C4-2B (cell line): Measurements from ENCODE around the gene ZNF3.

ENCODE experiments used
- H3K27ac ChIP-seq: fragments of 450-650 bp; 2 replicates; pipeline ENCODE4 v1.5.1; 2017
- ZFX ChIP-seq: fragments of 450-650 bp; IDR thresholded peaks from 2 replicates; pipeline ENCODE4 v1.6.1; 2017
- TF ChIP-seq, protein P1 (sequence below): fragments of 450-650 bp; conservative IDR thresholded peaks from 2 replicates; pipeline ENCODE4 v1.5.1; 2017; ENCODE audit warnings: mild to moderate bottlenecking

The ZNF3 gene

DNA sequence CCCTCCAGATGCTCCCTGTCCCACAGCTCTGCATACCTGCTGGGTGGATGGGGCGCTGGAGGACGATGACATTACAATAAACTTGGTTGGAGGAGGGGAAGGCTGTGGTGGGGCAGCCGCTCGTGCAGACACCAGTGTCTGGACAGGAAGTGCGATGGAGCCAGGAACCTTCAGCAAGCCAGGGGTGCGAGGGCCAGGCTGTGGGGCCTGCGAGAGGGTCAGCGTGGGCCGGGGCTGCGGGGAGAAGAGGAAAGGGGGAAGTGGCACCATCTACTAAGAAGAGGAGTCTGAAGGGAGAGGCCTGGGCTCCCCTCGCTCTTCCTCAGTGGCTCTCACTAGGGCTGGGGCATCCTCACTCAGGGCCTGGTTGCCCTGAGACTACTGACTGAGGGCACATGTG lies 26.4 kb upstream of the ZNF3 start:
- peak overlapping the region; percentile 7; the same call in 1 of the 2 replicates for H3K27ac ChIP-seq
- TF ChIP-seq, protein P1, sequence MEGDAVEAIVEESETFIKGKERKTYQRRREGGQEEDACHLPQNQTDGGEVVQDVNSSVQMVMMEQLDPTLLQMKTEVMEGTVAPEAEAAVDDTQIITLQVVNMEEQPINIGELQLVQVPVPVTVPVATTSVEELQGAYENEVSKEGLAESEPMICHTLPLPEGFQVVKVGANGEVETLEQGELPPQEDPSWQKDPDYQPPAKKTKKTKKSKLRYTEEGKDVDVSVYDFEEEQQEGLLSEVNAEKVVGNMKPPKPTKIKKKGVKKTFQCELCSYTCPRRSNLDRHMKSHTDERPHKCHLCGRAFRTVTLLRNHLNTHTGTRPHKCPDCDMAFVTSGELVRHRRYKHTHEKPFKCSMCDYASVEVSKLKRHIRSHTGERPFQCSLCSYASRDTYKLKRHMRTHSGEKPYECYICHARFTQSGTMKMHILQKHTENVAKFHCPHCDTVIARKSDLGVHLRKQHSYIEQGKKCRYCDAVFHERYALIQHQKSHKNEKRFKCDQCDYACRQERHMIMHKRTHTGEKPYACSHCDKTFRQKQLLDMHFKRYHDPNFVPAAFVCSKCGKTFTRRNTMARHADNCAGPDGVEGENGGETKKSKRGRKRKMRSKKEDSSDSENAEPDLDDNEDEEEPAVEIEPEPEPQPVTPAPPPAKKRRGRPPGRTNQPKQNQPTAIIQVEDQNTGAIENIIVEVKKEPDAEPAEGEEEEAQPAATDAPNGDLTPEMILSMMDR: no peak
- TF ChIP-seq ZFX: no peak

DNA sequence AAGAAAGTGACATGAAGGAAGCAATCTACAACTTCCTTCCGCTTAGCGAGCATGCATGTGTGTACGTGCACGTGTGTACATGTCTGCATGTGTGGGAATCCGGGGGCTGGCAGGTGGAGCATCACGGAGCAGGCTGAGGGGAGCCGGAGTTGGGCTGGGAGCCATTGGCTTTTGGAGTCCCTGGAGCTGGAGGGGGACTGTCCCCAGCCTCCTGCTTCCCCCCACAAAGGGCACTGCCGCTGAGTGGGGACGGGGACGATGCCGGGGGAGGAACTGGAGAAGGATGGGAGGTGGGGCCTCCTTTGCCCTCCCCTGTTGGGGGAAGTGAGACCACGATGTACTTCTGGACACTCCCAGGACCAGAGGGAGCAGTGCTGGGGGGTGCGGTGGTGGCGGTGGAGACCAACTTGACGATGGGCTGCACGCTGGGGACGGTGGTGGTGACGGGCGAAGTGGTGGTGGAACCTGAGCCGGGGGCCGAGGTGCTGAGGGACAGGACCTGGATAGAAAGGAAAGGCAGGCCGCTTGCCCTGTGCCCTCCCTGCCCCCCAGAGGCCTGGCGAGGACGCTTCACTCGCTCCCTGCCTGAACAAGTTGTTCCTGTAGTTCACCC lies 25.7 kb upstream of the ZNF3 start:
- H3K27ac ChIP-seq: no peak overlapping the region
- TF ChIP-seq, protein P1: no peak
- no peak for TF ChIP-seq ZFX

DNA sequence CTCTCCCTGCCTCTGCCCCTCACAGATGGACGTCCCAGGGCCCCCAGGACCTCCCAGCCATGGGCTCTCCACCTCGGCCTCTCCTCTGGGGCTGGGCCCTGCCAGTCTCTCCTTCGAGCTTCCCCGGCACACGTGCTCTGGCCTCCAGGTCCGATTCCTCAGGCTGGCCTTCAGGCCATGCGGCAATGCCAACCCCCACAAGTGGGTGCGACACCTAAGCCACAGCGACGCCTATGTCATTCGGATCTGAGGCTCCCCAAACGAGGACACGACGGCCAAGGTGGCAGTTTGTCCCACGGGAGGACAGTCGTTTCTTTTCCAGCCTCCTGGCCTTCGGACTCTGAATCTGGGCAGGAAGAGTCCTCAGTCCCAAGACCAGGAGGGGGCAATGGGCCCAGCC lies 25.1 kb upstream of the ZNF3 start:
- H3K27ac ChIP-seq: no peak overlapping the region
- TF ChIP-seq, protein P1: no peak
- TF ChIP-seq ZFX: no peak

DNA sequence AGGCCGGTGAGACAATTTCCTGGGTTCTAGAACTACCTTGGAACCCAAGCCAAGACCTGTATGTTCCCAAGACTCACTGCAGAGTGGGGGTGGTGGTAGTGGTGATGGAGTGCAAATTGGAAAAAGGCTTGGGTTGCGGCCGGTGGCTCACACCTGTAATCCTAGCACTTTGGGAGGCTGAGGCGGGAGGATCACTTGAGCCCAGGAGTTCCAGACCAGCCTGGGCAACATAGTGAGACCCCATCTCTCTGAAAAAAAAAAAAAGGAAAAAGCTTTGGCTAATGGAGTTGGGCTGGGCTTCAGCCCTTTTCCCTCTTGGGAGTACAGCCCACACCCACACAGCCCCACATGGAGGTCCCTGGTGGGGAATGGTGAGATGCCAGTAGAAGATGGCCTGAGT lies 24.0 kb upstream of the ZNF3 start:
- no peak overlapping the region for H3K27ac ChIP-seq
- TF ChIP-seq, protein P1: no peak
- TF ChIP-seq ZFX: no peak

DNA sequence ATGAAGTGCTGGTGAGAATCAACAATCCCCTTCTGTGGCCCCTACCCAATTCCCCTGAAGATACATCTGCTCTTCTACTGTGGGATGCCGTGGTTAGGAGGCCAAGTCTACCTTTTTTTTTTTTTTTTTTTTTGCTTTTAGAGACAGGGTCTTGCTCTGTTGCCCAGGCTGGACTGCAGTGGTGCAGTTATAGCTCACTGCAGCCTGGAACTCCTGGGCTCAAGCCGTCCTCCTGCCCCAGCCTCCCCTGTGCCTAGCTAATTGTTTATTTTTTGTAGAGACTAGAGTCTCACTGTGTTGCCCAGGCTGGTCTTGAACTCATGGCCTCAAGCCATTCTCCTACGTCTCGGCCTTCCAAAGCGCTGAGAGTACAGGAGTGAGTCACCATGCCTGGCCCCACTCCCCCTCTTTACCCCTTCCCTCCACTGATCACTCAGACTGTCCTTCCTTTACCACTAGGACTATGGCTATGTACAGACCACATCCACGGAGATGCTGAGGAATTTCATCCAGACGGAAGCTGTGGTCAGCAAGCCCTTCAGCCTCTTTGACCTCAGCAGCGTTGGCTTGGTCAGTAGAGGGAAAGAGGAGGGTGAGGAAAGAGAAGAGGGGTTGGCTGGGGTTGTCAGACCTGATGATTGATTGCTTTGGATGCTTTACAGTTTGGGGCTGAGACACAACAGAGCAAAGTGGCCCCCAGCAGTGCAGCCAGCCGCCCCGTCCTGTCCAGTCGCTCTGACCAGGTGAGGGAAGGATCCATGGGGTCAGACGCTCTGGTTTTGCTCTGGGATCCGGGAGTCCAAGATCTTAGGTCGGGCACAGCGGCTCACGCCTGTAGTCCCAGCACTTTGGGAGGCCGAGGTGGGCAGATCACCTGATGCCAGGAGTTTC lies 21.7 kb upstream of the ZNF3 start:
- H3K27ac ChIP-seq: peak overlapping the region; percentile 97
- no peak for TF ChIP-seq ZFX
- TF ChIP-seq, protein P1: no peak

DNA sequence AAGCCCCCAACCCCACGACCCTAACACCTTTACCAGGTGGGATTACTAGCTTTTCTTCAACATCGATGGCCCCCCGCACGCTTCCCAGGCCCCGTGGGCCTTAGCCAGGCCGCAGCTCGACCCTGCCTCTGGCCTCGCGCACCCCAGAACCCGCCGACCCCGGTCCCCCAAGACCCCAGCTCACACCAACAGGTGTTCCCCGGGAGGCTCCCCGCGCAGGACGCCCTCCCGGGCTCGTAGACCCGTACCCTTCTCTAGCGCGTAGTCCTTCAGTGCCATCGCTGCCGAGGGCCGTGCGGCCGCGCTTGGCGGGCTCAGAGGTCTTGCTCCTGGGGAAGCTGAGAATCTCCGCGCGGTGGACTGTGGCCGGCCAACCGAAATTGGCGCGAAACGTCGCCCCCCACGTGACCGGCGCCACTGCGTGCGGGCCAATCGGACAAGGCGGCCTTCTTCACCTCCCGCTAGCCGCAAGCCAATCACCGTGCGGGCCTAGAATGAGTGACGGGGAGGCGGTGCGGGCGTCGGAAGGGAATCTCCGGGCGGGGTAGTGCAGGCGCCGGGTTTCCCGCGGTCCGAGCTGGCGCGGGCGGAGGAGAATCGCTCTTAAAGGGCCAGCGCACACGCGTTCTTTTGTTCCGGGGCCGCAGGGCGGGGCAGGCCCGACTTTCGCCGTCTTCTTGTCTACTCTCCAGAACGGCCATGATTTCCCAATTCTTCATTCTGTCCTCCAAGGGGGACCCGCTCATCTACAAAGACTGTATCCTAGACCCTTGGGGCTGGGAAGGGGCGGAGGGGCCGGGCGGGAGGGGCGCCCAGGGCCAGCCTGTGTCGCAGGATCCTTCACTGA lies 19.7 kb upstream of the ZNF3 start, which contains the start of the genes AP4M1 and MCM7:
TSS of gene AP4M1 (plus strand) at position 628 of the 847 bp plus-strand sequence. CDS start at position 700, 72 bp downstream.
TSS of gene MCM7 (minus strand) at position 382 of the 847 bp plus-strand sequence. CDS start at position 279, 103 bp downstream.
- H3K27ac ChIP-seq: peak within 1 kb of the TSS; percentile 97
- TF ChIP-seq, protein P1: no peak
- TF ChIP-seq ZFX: peak; percentile 53; the same call in 1 of the 2 replicates
